IMR-90 (cell line): ENCODE measurements around the gene HS3ST5. TPM values are rescaled to one million over a fixed set of nuclear protein-coding genes. Genes with fewer than 3 reads are reported as not detected.

Experiments used
- ATAC-seq: fragments of 200-7000 bp; cut with Tn5 transposase; 2 replicates; pipeline ENCODE4 v1.9.1; 2020; ENCODE audit warnings: low read depth, mild to moderate bottlenecking, moderate library complexity
- BruUV-seq: library from RNA; stranded (reverse); fragments of 400-500 nt; replicated peaks from 2 replicates; lab custom pipeline; 2021; lab: Mats Ljungman, UMichigan
- CTCF ChIA-PET: fragments of 300-600 bp; formaldehyde crosslinking; extraction: SDS; loops from one replicate; lab custom pipeline; 2021; ENCODE audit warnings: antibody characterized with exemption; lab: Yijun Ruan, JAX
- POLR2A ChIA-PET: fragments of 300-600 bp; sonication (Branson Sonifier 250); formaldehyde crosslinking; loops from one replicate; lab custom pipeline; 2022; ENCODE audit warnings: antibody characterized with exemption; ENCODE audit not compliant: unreplicated experiment; lab: Charles Lee
- DNase-seq: peaks from one replicate; pipeline ENCODE4 v3.0.0; 2013
- H2AFZ ChIP-seq: replicated peaks from 2 replicates; pipeline ENCODE3; 2013; ENCODE audit warnings: low read length, mild to moderate bottlenecking; ENCODE audit not compliant: poor library complexity
- H2AK5ac ChIP-seq: 2 replicates; pipeline ENCODE4 v1.6.1; 2013; ENCODE audit warnings: low read depth, low read length, inconsistent platforms
- H2AK9ac ChIP-seq: replicated peaks from 2 replicates; pipeline ENCODE3; 2013; ENCODE audit warnings: mild to moderate bottlenecking, low read depth, low read length, moderate library complexity; ENCODE audit not compliant: poor library complexity
- H2BK120ac ChIP-seq: 2 replicates; pipeline ENCODE4 v1.6.1; 2013; ENCODE audit warnings: low read depth, low read length, inconsistent platforms
- H2BK15ac ChIP-seq: 3 replicates; pipeline ENCODE4 v1.6.1; 2013; ENCODE audit warnings: low read depth, low read length, inconsistent platforms
- H2BK20ac ChIP-seq: 2 replicates; pipeline ENCODE4 v1.6.1; 2013; ENCODE audit warnings: low read depth, mild to moderate bottlenecking, inconsistent platforms, low read length, moderate library complexity
- H2BK5ac ChIP-seq: 2 replicates; pipeline ENCODE4 v1.6.1; 2013; ENCODE audit warnings: mild to moderate bottlenecking, low read depth, low read length, inconsistent platforms; ENCODE audit not compliant: poor library complexity, severe bottlenecking
- H3K14ac ChIP-seq: replicated peaks from 2 replicates; pipeline ENCODE4 v1.6.1; 2013; ENCODE audit warnings: low read depth, low read length, inconsistent platforms
- H3K18ac ChIP-seq: 2 replicates; pipeline ENCODE4 v1.6.1; 2013; ENCODE audit warnings: low read depth, low read length, control low read depth
- H3K23ac ChIP-seq: 2 replicates; pipeline ENCODE4 v1.6.1; 2013; ENCODE audit warnings: low read depth, low read length, inconsistent platforms
- H3K27ac ChIP-seq: 2 replicates; pipeline ENCODE4 v1.5.1; 2013; ENCODE audit warnings: mild to moderate bottlenecking, control low read depth, low read length; ENCODE audit not compliant: insufficient read depth
- H3K27me3 ChIP-seq: 2 replicates; pipeline ENCODE4 v1.6.1; 2013; ENCODE audit warnings: low read length; ENCODE audit not compliant: control insufficient read depth, insufficient read depth
- H3K36me3 ChIP-seq: 2 replicates; pipeline ENCODE4 v1.6.1; 2013; ENCODE audit warnings: low read length, mixed read lengths; ENCODE audit not compliant: control insufficient read depth, insufficient read depth
- H3K4ac ChIP-seq: 2 replicates; pipeline ENCODE4 v1.6.1; 2013; ENCODE audit warnings: low read depth, low read length, inconsistent platforms
- H3K4me1 ChIP-seq: 2 replicates; pipeline ENCODE4 v1.6.1; 2013; ENCODE audit warnings: low read length, mixed read lengths; ENCODE audit not compliant: control insufficient read depth, insufficient read depth
- H3K4me2 ChIP-seq: 2 replicates; pipeline ENCODE4 v1.6.1; 2013; ENCODE audit warnings: low read depth, mild to moderate bottlenecking, control low read depth, low read length, moderate library complexity
- H3K4me3 ChIP-seq: 2 replicates; pipeline ENCODE4 v1.5.1; 2013; ENCODE audit warnings: low read depth, mild to moderate bottlenecking, control low read depth, low read length, moderate library complexity; ENCODE audit not compliant: insufficient read depth
- H3K56ac ChIP-seq: 2 replicates; pipeline ENCODE4 v1.6.1; 2013; ENCODE audit warnings: low read length, inconsistent platforms; ENCODE audit not compliant: insufficient read depth; ENCODE audit errors: extremely low read depth
- H3K79me1 ChIP-seq, 2 experiments: 2 replicates each; pipeline ENCODE4 v1.6.1; 2013; ENCODE audit warnings: low read length in 2 of 2, inconsistent platforms in 1 of 2, low read depth in 1 of 2
- H3K9ac ChIP-seq: 2 replicates; pipeline ENCODE4 v1.6.1; 2013; ENCODE audit warnings: low read depth, low read length, control low read depth
- H3K9me1 ChIP-seq: 2 replicates; pipeline ENCODE4 v1.6.1; 2013; ENCODE audit warnings: low read length, inconsistent platforms; ENCODE audit not compliant: insufficient read depth
- H3K9me3 ChIP-seq: 2 replicates; pipeline ENCODE4 v1.6.1; 2013; ENCODE audit warnings: low read length; ENCODE audit not compliant: control insufficient read depth, insufficient read depth
- H4K20me1 ChIP-seq: 2 replicates; pipeline ENCODE4 v1.6.1; 2013; ENCODE audit warnings: low read length, inconsistent platforms; ENCODE audit not compliant: insufficient read depth
- H4K5ac ChIP-seq: 2 replicates; pipeline ENCODE4 v1.6.1; 2013; ENCODE audit warnings: mild to moderate bottlenecking, low read depth, low read length, control low read depth
- H4K8ac ChIP-seq, 2 experiments: 2 replicates each; pipeline ENCODE4 v1.6.1; 2013; ENCODE audit warnings: low read depth in 2 of 2, low read length in 2 of 2, control low read depth in 1 of 2, inconsistent platforms in 1 of 2
- H4K91ac ChIP-seq: 2 replicates; pipeline ENCODE4 v1.6.1; 2013; ENCODE audit warnings: low read depth, low read length, inconsistent platforms; ENCODE audit not compliant: insufficient read depth
- BHLHE40 ChIP-seq: fragments of 150-350 bp; IDR thresholded peaks from 2 replicates; pipeline ENCODE4 v1.6.1; 2016; ENCODE audit warnings: mild to moderate bottlenecking, low read depth, low read length
- CEBPB ChIP-seq: IDR thresholded peaks from 2 replicates; pipeline ENCODE4 v1.6.1; 2012; ENCODE audit warnings: low read depth, low read length, improper control_type of control experiment
- CHD1 ChIP-seq: IDR thresholded peaks from 2 replicates; pipeline ENCODE4 v1.6.1; 2012; ENCODE audit warnings: low read depth, low read length, improper control_type of control experiment
- CTCF ChIP-seq: conservative IDR thresholded peaks from 2 replicates; pipeline ENCODE4 v1.5.1; 2012; ENCODE audit warnings: mild to moderate bottlenecking, low read depth, low read length, improper control_type of control experiment
- FOS ChIP-seq: fragments of 150-350 bp; IDR thresholded peaks from 2 replicates; pipeline ENCODE4 v1.6.1; 2016; ENCODE audit warnings: low read depth, low read length
- MAFK ChIP-seq: IDR thresholded peaks from 2 replicates; pipeline ENCODE4 v1.6.1; 2012; ENCODE audit warnings: low read depth, low read length, improper control_type of control experiment
- MAZ ChIP-seq: IDR thresholded peaks from 2 replicates; pipeline ENCODE4 v1.6.1; 2012; ENCODE audit warnings: low read depth, mild to moderate bottlenecking, low read length, improper control_type of control experiment, moderate library complexity, borderline replicate concordance
- MXI1 ChIP-seq: IDR thresholded peaks from 2 replicates; pipeline ENCODE4 v1.6.1; 2012; ENCODE audit warnings: low read depth, mild to moderate bottlenecking, low read length, moderate library complexity, borderline replicate concordance
- NFE2L2 ChIP-seq: fragments of 150-350 bp; IDR thresholded peaks from 2 replicates; pipeline ENCODE4 v1.6.1; 2016; ENCODE audit warnings: low read depth, mild to moderate bottlenecking, low read length
- POLR2A ChIP-seq: IDR thresholded peaks from 2 replicates; pipeline ENCODE4 v1.6.1; 2012; ENCODE audit warnings: mild to moderate bottlenecking, low read depth, low read length
- RAD21 ChIP-seq: IDR thresholded peaks from 2 replicates; pipeline ENCODE4 v1.6.1; 2012; ENCODE audit warnings: low read length, improper control_type of control experiment
- RCOR1 ChIP-seq: IDR thresholded peaks from 2 replicates; pipeline ENCODE4 v1.6.1; 2012; ENCODE audit warnings: mild to moderate bottlenecking, low read length, improper control_type of control experiment; ENCODE audit not compliant: insufficient replicate concordance
- RFX5 ChIP-seq: IDR thresholded peaks from 2 replicates; pipeline ENCODE4 v1.8.0; 2012; ENCODE audit warnings: low read depth, mild to moderate bottlenecking, low read length, moderate library complexity
- SMC3 ChIP-seq: fragments of 150-350 bp; IDR thresholded peaks from 2 replicates; pipeline ENCODE4 v1.6.1; 2016; ENCODE audit warnings: low read depth, mild to moderate bottlenecking, antibody characterized with exemption, low read length, moderate library complexity
- USF2 ChIP-seq: fragments of 150-350 bp; IDR thresholded peaks from 2 replicates; pipeline ENCODE4 v1.6.1; 2017; ENCODE audit warnings: mild to moderate bottlenecking, antibody characterized with exemption, low read length, low read depth
- WGBS, 2 experiments: methylation state at CpG; one replicate each; pipeline versions ENCODE4 v1.1.5 to v1.1.7; 2013; ENCODE audit warnings: missing lambda C conversion rate in 2 of 2; ENCODE audit not compliant: insufficient read length in 1 of 2; ENCODE audit errors: extremely low coverage in 2 of 2; 5-methylcytosine and 5-hydroxymethylcytosine counted together
- dilution Hi-C: fragments of 300-500 bp; cut with HindIII; formaldehyde crosslinking; loops from one replicate; pipeline ENCODE4 v1.14.3; 2018; ENCODE audit warnings: low sequenced_read_pairs; ENCODE audit not compliant: unreplicated experiment
- in situ Hi-C: fragments of 300-500 bp; cut with MboI; formaldehyde crosslinking; loops from 3 replicates; pipeline ENCODE4 v1.14.3; 2019; ENCODE audit warnings: low sequenced_read_pairs, inconsistent platforms, mixed read lengths
- intact Hi-C: fragments of 100-400 bp; cut with micrococcal nuclease; formaldehyde crosslinking; loops from 2 replicates; pipeline ENCODE4 v1.10.0; 2022
- polyA plus RNA-seq, 3 experiments: library from polyadenylated mRNA; depleted of rRNA; stranded (reverse); fragments of >200 nt; gene quantifications; 2 replicates each; pipeline ENCODE4 v1.2.3, GENCODE V29; 2012; ENCODE audit warnings: low replicate concordance in 1 of 3
- total RNA-seq: library from RNA; depleted of rRNA; stranded (reverse); fragments of >200 nt; gene quantifications from 2 replicates; pipeline ENCODE4 v1.2.3, GENCODE V29; 2012
- TF ChIP-seq, protein P1 (sequence below): fragments of 150-350 bp; IDR thresholded peaks from 2 replicates; pipeline ENCODE4 v1.6.1; 2016; ENCODE audit warnings: low read depth, mild to moderate bottlenecking, low read length, moderate library complexity, borderline replicate concordance

Gene HS3ST5
- total and polyA plus RNA-seq, 2 of the 4 experiments (the other 2 are of a cell fraction) = not detected

- no peak overlapping the region for H3K4ac ChIP-seq
- no peak overlapping the region for H3K56ac ChIP-seq
- DNase-seq (no peak), ATAC-seq (no peak)
- H3K23ac ChIP-seq = no peak overlapping the region
- no peaks in the 10 kb centered on the region for H4K20me1 ChIP-seq
- no peaks in the 10 kb centered on the region for H3K9me1 ChIP-seq
- intact Hi-C loops (no loop called here), dilution Hi-C loops (no loop called here), in situ Hi-C loops (no loop called here)
- no peak overlapping the region for H3K27ac ChIP-seq
- no peak overlapping the region for H4K8ac ChIP-seq
- H2AFZ ChIP-seq = no peak overlapping the region
- no peaks in the 10 kb centered on the region for H3K36me3 ChIP-seq
- no peak overlapping the region for H4K5ac ChIP-seq
- no peak overlapping the region for H3K9ac ChIP-seq
- TF ChIP-seq CTCF (no peak), USF2 (no peak), CEBPB (no peak), MAZ (no peak), FOS (no peak), BHLHE40 (no peak), RCOR1 (no peak), POLR2A (no peak), CHD1 (no peak), RAD21 (no peak), SMC3 (no peak), MXI1 (no peak), NFE2L2 (no peak), RFX5 (no peak), MAFK (no peak)
- TF ChIP-seq, protein P1, sequence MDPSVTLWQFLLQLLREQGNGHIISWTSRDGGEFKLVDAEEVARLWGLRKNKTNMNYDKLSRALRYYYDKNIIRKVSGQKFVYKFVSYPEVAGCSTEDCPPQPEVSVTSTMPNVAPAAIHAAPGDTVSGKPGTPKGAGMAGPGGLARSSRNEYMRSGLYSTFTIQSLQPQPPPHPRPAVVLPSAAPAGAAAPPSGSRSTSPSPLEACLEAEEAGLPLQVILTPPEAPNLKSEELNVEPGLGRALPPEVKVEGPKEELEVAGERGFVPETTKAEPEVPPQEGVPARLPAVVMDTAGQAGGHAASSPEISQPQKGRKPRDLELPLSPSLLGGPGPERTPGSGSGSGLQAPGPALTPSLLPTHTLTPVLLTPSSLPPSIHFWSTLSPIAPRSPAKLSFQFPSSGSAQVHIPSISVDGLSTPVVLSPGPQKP = no peak
- no peak overlapping the region for H3K4me2 ChIP-seq
- H3K27me3 ChIP-seq = no peaks in the 10 kb centered on the region
- H3K4me3 ChIP-seq = no peak overlapping the region
- no peak overlapping the region for H2BK5ac ChIP-seq
- POLR2A ChIA-PET = no interaction called here
- no peaks in the 10 kb centered on the region for H3K79me1 ChIP-seq
- no peak overlapping the region for H2BK120ac ChIP-seq
- no peak overlapping the region for H3K14ac ChIP-seq
- no peak overlapping the region for H2AK9ac ChIP-seq
- H2AK5ac ChIP-seq = no peak overlapping the region
- no TSS peak for BruUV-seq
- WGBS, 2 experiments = 60% methylated on average over 1 of the region's 7 CpGs; no CpG with 5 or more reads in 1 of the 2 experiments
- no peak overlapping the region for H2BK15ac ChIP-seq
- no peaks in the 10 kb centered on the region for H3K4me1 ChIP-seq
- no peak overlapping the region for H3K18ac ChIP-seq
- no peak overlapping the region for H4K91ac ChIP-seq
- no peak overlapping the region for H2BK20ac ChIP-seq
- CTCF ChIA-PET = interaction anchor here (1.1 kb wide), 1 partner anchor 10 kb away, joined by 5 read pairs; no protein-coding TSS in a partner anchor
- H3K9me3 ChIP-seq = no peaks in the 10 kb centered on the region
These were observed 300.4 kb downstream of the HS3ST5 start for GRCh38 chr6:114042267-114043016.
